Stimulated activated effector memory CD8-positive, alpha-beta T cell treated with anti-CD3 and anti-CD28 coated beads, Interleukin-12 subunit alpha, Interleukin-12 subunit beta, amount 100 ng/mL, for 72 hours (primary cell): ENCODE measurements around the gene ACAA2.
"Not testable (repeated sequence)": the region's sequence is repeated elsewhere in the genome, so short reads cannot be mapped to it uniquely, and the experiment has no call there.

Experiments used
- ATAC-seq: fragments of 150-1000 bp; cut with Tn5 transposase; 2 replicates; pipeline ENCODE4 v1.10.0; 2021
- DNase-seq, 2 donors: peaks; one replicate each; pipeline ENCODE4 v3.0.0; 2021 to 2022; ENCODE audit warnings: low spot score in 2 of 2
- H3K27ac Mint-ChIP-seq: one replicate; pipeline ENCODE4 v1.8.0; 2022; ENCODE audit warnings: mild to moderate bottlenecking, mixed read lengths
- H3K36me3 Mint-ChIP-seq: one replicate; pipeline ENCODE4 v1.8.0; 2022; ENCODE audit warnings: mild to moderate bottlenecking, mixed read lengths
- H3K4me1 Mint-ChIP-seq: one replicate; pipeline ENCODE4 v1.8.0; 2022; ENCODE audit warnings: mixed read lengths
- H3K4me3 Mint-ChIP-seq: one replicate; pipeline ENCODE4 v1.8.0; 2022; ENCODE audit warnings: mild to moderate bottlenecking, mixed read lengths
- H3K9me3 Mint-ChIP-seq: one replicate; pipeline ENCODE4 v1.8.0; 2022; ENCODE audit warnings: mixed read lengths

ACAA2 gene

DNA sequence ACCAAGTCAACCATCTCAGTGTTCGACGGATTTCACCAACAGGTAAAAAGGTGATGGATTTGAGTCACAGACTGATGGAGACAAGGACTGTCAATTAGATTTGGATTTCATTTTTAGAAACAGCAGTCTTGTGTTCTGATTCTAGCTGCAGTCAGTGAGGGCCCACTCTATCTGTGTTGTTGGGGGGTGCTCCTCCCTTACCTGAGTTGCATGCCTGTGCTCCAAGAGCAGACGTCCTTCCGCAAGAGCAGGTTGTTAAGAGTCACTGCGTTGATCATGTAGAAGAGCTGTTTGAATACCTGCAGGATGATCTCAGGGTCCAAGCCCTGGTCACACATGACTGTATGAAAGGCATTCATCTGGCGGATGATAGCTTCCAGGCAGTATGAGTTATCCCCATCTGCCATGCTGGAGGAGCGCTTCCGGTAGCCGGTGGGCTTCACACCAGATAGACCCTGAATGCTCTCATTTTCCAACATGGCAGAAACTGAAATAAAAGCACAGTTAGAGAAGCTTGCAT is 24.0 kb upstream of the ACAA2 start:
- not testable (repeated sequence) for H3K9me3 Mint-ChIP-seq, ATAC-seq, H3K4me3 Mint-ChIP-seq, H3K36me3 Mint-ChIP-seq, DNase-seq, H3K27ac Mint-ChIP-seq, H3K4me1 Mint-ChIP-seq

DNA sequence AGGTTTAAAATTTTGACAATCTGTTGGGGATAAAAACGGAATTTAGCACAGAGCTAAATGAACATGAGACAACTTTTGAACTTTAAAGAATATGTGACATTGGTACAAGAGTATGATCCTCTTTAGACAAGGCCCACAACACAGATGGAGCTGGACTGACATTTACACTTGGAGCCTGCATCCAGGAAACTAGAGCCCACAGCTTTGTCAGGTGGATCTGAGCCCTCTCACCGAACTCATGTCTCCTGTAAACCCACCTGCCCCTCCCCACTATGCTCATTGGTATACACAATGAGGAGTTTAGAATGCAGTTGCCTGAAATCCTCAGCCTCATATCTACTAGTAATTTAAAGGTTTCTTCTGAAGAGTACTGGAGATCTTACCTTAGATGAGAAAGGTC is 22.1 kb upstream of the ACAA2 start:
- Mint-ChIP-seq H3K4me3 (no peak overlapping the region), H3K27ac (no peak overlapping the region), H3K4me1 (no peaks in the 10 kb centered on the region), H3K36me3 (no peaks in the 10 kb centered on the region), H3K9me3 (no peaks in the 10 kb centered on the region)
- ATAC-seq (no peak), DNase-seq (no peak)

GRCh38 chr18:49834258-49834657 is 20.9 kb upstream of the ACAA2 start:
- no peak overlapping the region for H3K27ac Mint-ChIP-seq
- ATAC-seq (no peak), DNase-seq (no peak)
- no peaks in the 10 kb centered on the region for H3K36me3 Mint-ChIP-seq
- no peaks in the 10 kb centered on the region for H3K9me3 Mint-ChIP-seq
- no peaks in the 10 kb centered on the region for H3K4me1 Mint-ChIP-seq
- no peak overlapping the region for H3K4me3 Mint-ChIP-seq

GRCh38 chr18:49833814-49834213 is 20.5 kb upstream of the ACAA2 start:
- ATAC-seq: no peak
- Mint-ChIP-seq H3K36me3 (no peaks in the 10 kb centered on the region), H3K9me3 (no peaks in the 10 kb centered on the region), H3K4me3 (no peak overlapping the region), H3K4me1 (no peaks in the 10 kb centered on the region), H3K27ac (no peak overlapping the region)
- DNase-seq: no peak

DNA sequence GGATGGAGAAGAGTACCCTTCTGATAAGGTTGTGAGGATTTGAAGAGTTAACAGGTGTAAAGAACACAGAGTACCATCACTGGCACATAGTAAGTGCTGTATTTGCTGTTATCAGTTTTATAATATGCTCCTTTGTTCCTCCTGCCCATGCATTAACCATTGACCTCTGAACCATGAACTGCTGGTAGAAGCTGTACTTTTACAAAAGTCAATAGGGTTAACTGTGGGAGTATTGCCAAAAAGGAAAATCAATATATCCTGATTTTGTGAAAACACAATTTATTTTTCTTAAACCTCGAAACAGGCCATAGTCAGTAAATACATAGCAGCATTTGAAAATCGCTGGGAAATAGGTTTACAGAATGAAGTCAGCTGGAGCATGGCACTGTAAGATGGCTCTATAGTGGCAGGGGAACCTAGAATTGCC is 18.9 kb upstream of the ACAA2 start:
- no peak for ATAC-seq

GRCh38 chr18:49827996-49828395 is 14.7 kb upstream of the ACAA2 start:
- no peak overlapping the region for H3K4me3 Mint-ChIP-seq
- H3K9me3 Mint-ChIP-seq: peaks cover 4% of the 10 kb centered on the region
- no peak for DNase-seq
- no peaks in the 10 kb centered on the region for H3K36me3 Mint-ChIP-seq
- ATAC-seq: no peak
- peaks cover 5% of the 10 kb centered on the region for H3K4me1 Mint-ChIP-seq
- H3K27ac Mint-ChIP-seq: no peak overlapping the region

More for the DNA sequence above, 18.9 kb upstream of the ACAA2 start:
- Mint-ChIP-seq H3K4me1 (no peaks in the 10 kb centered on the region), H3K4me3 (no peak overlapping the region), H3K27ac (peak overlapping the region; percentile 37), H3K36me3 (no peaks in the 10 kb centered on the region), H3K9me3 (peaks cover 4% of the 10 kb centered on the region)
- DNase-seq: no peak

- H3K4me3 Mint-ChIP-seq: peak overlapping the region; percentile 40
- peaks cover 13% of the 10 kb centered on the region for H3K36me3 Mint-ChIP-seq
- DNase-seq: peak; percentile 23 to 66
- ATAC-seq: peak; percentile 90
- peak overlapping the region; percentile 72 for H3K27ac Mint-ChIP-seq
- peaks cover 62% of the 10 kb centered on the region for H3K4me1 Mint-ChIP-seq
- no peaks in the 10 kb centered on the region for H3K9me3 Mint-ChIP-seq
Observed at GRCh38 chr18:49819823-49820671, 6.7 kb upstream of the ACAA2 start.

GRCh38 chr18:49819071-49819662 is 5.8 kb upstream of the ACAA2 start:
- H3K4me1 Mint-ChIP-seq: peaks cover 64% of the 10 kb centered on the region
- DNase-seq (no peak), ATAC-seq (no peak)
- H3K36me3 Mint-ChIP-seq: peaks cover 21% of the 10 kb centered on the region
- no peaks in the 10 kb centered on the region for H3K9me3 Mint-ChIP-seq
- peak overlapping the region; percentile 40 for H3K4me3 Mint-ChIP-seq
- H3K27ac Mint-ChIP-seq: peak overlapping the region; percentile 72

DNA sequence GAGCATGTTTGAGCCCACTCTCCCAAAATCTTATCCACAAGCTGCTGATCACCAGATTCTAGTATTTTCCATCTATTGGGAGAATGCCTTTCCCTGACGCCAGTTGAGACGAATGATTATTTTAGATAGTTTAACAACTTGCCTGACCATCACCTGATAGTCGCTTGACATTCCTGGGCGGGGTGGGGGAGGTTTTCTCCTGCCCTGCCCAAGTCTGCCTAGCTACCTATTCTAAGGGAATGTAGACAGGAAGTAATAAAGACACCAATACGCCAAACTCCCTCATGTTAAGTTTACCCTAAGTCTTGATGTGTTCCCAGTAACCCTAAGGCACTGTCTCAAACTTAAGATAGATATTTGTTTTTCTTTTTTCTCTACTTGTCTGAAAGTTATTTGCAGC is 4.6 kb upstream of the ACAA2 start:
- Mint-ChIP-seq H3K9me3 (no peaks in the 10 kb centered on the region), H3K27ac (no peak overlapping the region), H3K36me3 (peaks cover 30% of the 10 kb centered on the region), H3K4me3 (peak overlapping the region; percentile 40), H3K4me1 (peaks cover 66% of the 10 kb centered on the region)
- ATAC-seq (no peak), DNase-seq (no peak)

- DNase-seq (no peak), ATAC-seq (no peak)
- Mint-ChIP-seq H3K27ac (no peak overlapping the region), H3K36me3 (peaks cover 34% of the 10 kb centered on the region), H3K4me1 (peaks cover 77% of the 10 kb centered on the region), H3K9me3 (no peaks in the 10 kb centered on the region), H3K4me3 (peak overlapping the region; percentile 89)
Observed at GRCh38 chr18:49815927-49816326, 2.6 kb upstream of the ACAA2 start.

- DNase-seq: peak; percentile 60 to 86
- peak; percentile 84 for ATAC-seq
- Mint-ChIP-seq H3K4me3 (peak overlapping the region; percentile 89), H3K27ac (peak overlapping the region; percentile 99), H3K36me3 (peaks cover 34% of the 10 kb centered on the region), H3K4me1 (peaks cover 60% of the 10 kb centered on the region), H3K9me3 (peaks cover 3% of the 10 kb centered on the region)
Observed at GRCh38 chr18:49814147-49814499, 790 bp upstream of the ACAA2 start.

- DNase-seq: no peak
- Mint-ChIP-seq H3K4me1 (peaks cover 48% of the 10 kb centered on the region), H3K27ac (peak overlapping the region; percentile 99), H3K9me3 (peaks cover 3% of the 10 kb centered on the region), H3K36me3 (peaks cover 31% of the 10 kb centered on the region), H3K4me3 (peak overlapping the region; percentile 89)
- peak; percentile 0 for ATAC-seq
Observed at GRCh38 chr18:49813069-49813318, 339 bp downstream of the ACAA2 start.

- H3K4me1 Mint-ChIP-seq: peaks cover 43% of the 10 kb centered on the region
- no peak for DNase-seq
- peaks cover 26% of the 10 kb centered on the region for H3K36me3 Mint-ChIP-seq
Observed at GRCh38 chr18:49812286-49813068, 856 bp downstream of the ACAA2 start.

GRCh38 chr18:49811151-49811938 is 2.0 kb downstream of the ACAA2 start:
- Mint-ChIP-seq H3K4me3 (peak overlapping the region; percentile 89), H3K4me1 (peaks cover 44% of the 10 kb centered on the region), H3K27ac (no peak overlapping the region), H3K9me3 (peaks cover 3% of the 10 kb centered on the region), H3K36me3 (peaks cover 21% of the 10 kb centered on the region)
- DNase-seq: no peak
- no peak for ATAC-seq

More at GRCh38 chr18:49812286-49813068, 856 bp downstream of the ACAA2 start:
- Mint-ChIP-seq H3K9me3 (peaks cover 3% of the 10 kb centered on the region), H3K27ac (peak overlapping the region; percentile 99), H3K4me3 (peak overlapping the region; percentile 89)
- no peak for ATAC-seq
